GM23338 (cell line): ENCODE results near the gene C22orf23.

Experiments used
- CREB1 ChIP-seq: fragments of 250-450 bp; sonication (Bioruptor Pico); IDR thresholded peaks from 2 replicates; pipeline ENCODE4 v1.5.0; 2020; ENCODE audit warnings: low read depth, mild to moderate bottlenecking, moderate library complexity
- ETS1 ChIP-seq: IDR thresholded peaks from 2 replicates; pipeline ENCODE4 v1.6.1; 2016; ENCODE audit warnings: antibody characterized with exemption
- EZH2 ChIP-seq: fragments of 200-600 bp; sonication (generic); IDR thresholded peaks from one replicate; pipeline ENCODE4 v1.8.0; 2017; ENCODE audit warnings: antibody characterized with exemption, mild to moderate bottlenecking, low read depth; ENCODE audit not compliant: unreplicated experiment
- EZH2phosphoT487 ChIP-seq: fragments of 200-600 bp; sonication (generic); IDR thresholded peaks from one replicate; pipeline ENCODE4 v1.8.1; 2018; ENCODE audit warnings: antibody characterized with exemption; ENCODE audit not compliant: unreplicated experiment
- JUNB ChIP-seq: IDR thresholded peaks from one replicate; pipeline ENCODE4 v1.6.1; 2016; ENCODE audit warnings: antibody characterized with exemption; ENCODE audit not compliant: unreplicated experiment
- POLR2AphosphoS5 ChIP-seq: IDR thresholded peaks from 2 replicates; pipeline ENCODE4 v1.6.1; 2016; ENCODE audit warnings: antibody characterized with exemption, low read depth
- REST ChIP-seq: IDR thresholded peaks from one replicate; pipeline ENCODE4 v1.6.1; 2018; ENCODE audit warnings: antibody characterized with exemption; ENCODE audit not compliant: unreplicated experiment
- ZNF114 ChIP-seq: fragments of 250-450 bp; sonication (Bioruptor Pico); IDR thresholded peaks from 2 replicates; pipeline ENCODE4 v1.5.0; 2020; ENCODE audit warnings: mild to moderate bottlenecking, moderate library complexity
- TF ChIP-seq, protein P1 (sequence below), 2 experiments: fragments of 200-600 bp in 1 of 2; sonication (generic) in 1 of 2; conservative IDR thresholded peaks; 2 replicates each; pipeline versions ENCODE4 v1.5.1 to v1.6.1; 2016 to 2017; ENCODE audit warnings: antibody characterized with exemption in 2 of 2, low read depth in 2 of 2, mild to moderate bottlenecking in 2 of 2, moderate library complexity in 1 of 2

GRCh38 chr22:37916311-37916710 is 37.1 kb downstream of the C22orf23 start:
- TF ChIP-seq, protein P1, sequence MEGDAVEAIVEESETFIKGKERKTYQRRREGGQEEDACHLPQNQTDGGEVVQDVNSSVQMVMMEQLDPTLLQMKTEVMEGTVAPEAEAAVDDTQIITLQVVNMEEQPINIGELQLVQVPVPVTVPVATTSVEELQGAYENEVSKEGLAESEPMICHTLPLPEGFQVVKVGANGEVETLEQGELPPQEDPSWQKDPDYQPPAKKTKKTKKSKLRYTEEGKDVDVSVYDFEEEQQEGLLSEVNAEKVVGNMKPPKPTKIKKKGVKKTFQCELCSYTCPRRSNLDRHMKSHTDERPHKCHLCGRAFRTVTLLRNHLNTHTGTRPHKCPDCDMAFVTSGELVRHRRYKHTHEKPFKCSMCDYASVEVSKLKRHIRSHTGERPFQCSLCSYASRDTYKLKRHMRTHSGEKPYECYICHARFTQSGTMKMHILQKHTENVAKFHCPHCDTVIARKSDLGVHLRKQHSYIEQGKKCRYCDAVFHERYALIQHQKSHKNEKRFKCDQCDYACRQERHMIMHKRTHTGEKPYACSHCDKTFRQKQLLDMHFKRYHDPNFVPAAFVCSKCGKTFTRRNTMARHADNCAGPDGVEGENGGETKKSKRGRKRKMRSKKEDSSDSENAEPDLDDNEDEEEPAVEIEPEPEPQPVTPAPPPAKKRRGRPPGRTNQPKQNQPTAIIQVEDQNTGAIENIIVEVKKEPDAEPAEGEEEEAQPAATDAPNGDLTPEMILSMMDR (conservative IDR thresholded peaks at IDR 0.05; ENCODE audit: low read depth in 2 of 2): no peak
- TF ChIP-seq EZH2 (no peak), POLR2AphosphoS5 (no peak), ETS1 (no peak), ZNF114 (CRISPR knock-in tag) (no peak), REST (no peak), EZH2phosphoT487 (no peak), JUNB (no peak), CREB1 (CRISPR knock-in tag) (no peak)
